CD14-positive monocyte (primary cell): ENCODE data around the gene HARBI1. TPM values are rescaled to one million over a fixed set of nuclear protein-coding genes. Genes with fewer than 3 reads are reported as not detected.
A peak's percentile ranks its signal among the peaks of the same experiment; 100 is the strongest.

Experiments
- DNase-seq, 3 donors: peaks; one replicate each; pipeline ENCODE4 v3.0.0-alpha.2; 2011 to 2022
- H2AFZ ChIP-seq: 2 replicates; pipeline ENCODE4 v1.6.0; 2012; ENCODE audit warnings: mild to moderate bottlenecking, low read depth, low read length, inconsistent platforms; ENCODE audit not compliant: insufficient read depth, poor library complexity, severe bottlenecking
- H3K27ac ChIP-seq, 2 donors: 1 replicate in 1 of 2; 2 replicates in 1 of 2; pipeline ENCODE4 v1.5.1; 2012 to 2013; ENCODE audit warnings: low read length in 2 of 2, control low read depth in 1 of 2, inconsistent platforms in 1 of 2, low read depth in 1 of 2, mild to moderate bottlenecking in 1 of 2
- H3K27me3 ChIP-seq, 2 donors: one replicate each; pipeline versions ENCODE4 v1.6.0 to v1.6.1; 2011 to 2013; ENCODE audit warnings: low read length in 2 of 2; ENCODE audit not compliant: control insufficient read depth in 2 of 2, insufficient read depth in 2 of 2
- H3K36me3 ChIP-seq, 2 donors: replicated peaks in 1 of 2; 1 replicate in 1 of 2; 2 replicates in 1 of 2; pipeline versions ENCODE4 v1.5.1 to v1.6.1; 2012 to 2013; ENCODE audit warnings: low read length in 2 of 2, control low read depth in 1 of 2, inconsistent platforms in 1 of 2, mild to moderate bottlenecking in 1 of 2; ENCODE audit not compliant: insufficient read depth in 2 of 2, control insufficient read depth in 1 of 2
- H3K4me1 ChIP-seq, 2 donors: 1 replicate in 1 of 2; 2 replicates in 1 of 2; pipeline versions ENCODE4 v1.5.1 to v1.6.1; 2012 to 2013; ENCODE audit warnings: low read length in 2 of 2, control low read depth in 1 of 2, inconsistent platforms in 1 of 2, mild to moderate bottlenecking in 1 of 2, moderate library complexity in 1 of 2; ENCODE audit not compliant: insufficient read depth in 2 of 2, control insufficient read depth in 1 of 2
- H3K4me2 ChIP-seq: replicated peaks from 2 replicates; pipeline ENCODE3; 2012; ENCODE audit warnings: low read length, moderate library complexity, mild to moderate bottlenecking; ENCODE audit not compliant: poor library complexity, severe bottlenecking; ENCODE audit errors: extremely low read depth
- H3K4me3 ChIP-seq, 3 experiments: fragments of 200-600 bp in 1 of 3; sonication (generic) in 1 of 3; replicated peaks in 1 of 3; 1 replicate in 2 of 3; 2 replicates in 1 of 3; pipeline ENCODE4 v1.5.1; 2011 to 2013; ENCODE audit warnings: low read length in 3 of 3, mild to moderate bottlenecking in 3 of 3, control low read depth in 2 of 3, low read depth in 2 of 3, inconsistent platforms in 1 of 3, moderate library complexity in 1 of 3
- H3K79me2 ChIP-seq: 2 replicates; pipeline ENCODE4 v1.6.0; 2012; ENCODE audit warnings: mild to moderate bottlenecking, control low read depth, inconsistent platforms, low read length, moderate library complexity; ENCODE audit not compliant: insufficient read depth
- H3K9ac ChIP-seq: 2 replicates; pipeline ENCODE4 v1.6.0; 2017; ENCODE audit warnings: low read length, mild to moderate bottlenecking; ENCODE audit not compliant: insufficient read depth, poor library complexity, severe bottlenecking
- H3K9me3 ChIP-seq, 2 donors: replicated peaks in 1 of 2; 1 replicate in 1 of 2; 2 replicates in 1 of 2; pipeline versions ENCODE4 v1.5.1 to v1.6.1; 2012 to 2013; ENCODE audit warnings: low read length in 2 of 2, control low read depth in 1 of 2; ENCODE audit not compliant: control insufficient read depth in 1 of 2, insufficient read depth in 1 of 2
- H4K20me1 ChIP-seq: 2 replicates; pipeline ENCODE4 v1.6.0; 2012; ENCODE audit warnings: mild to moderate bottlenecking, low read length, control low read depth, moderate library complexity; ENCODE audit not compliant: insufficient read depth
- H3K27ac Mint-ChIP-seq, 7 donors: one replicate each; pipeline ENCODE4 v1.8.0; 2020; ENCODE audit warnings: mild to moderate bottlenecking in 7 of 7, mixed read lengths in 7 of 7, moderate library complexity in 6 of 7, inconsistent platforms in 2 of 7
- H3K27me3 Mint-ChIP-seq, 3 donors: one replicate each; pipeline ENCODE4 v1.8.0; 2021 to 2022; ENCODE audit warnings: low read depth in 3 of 3, mild to moderate bottlenecking in 3 of 3, mixed read lengths in 3 of 3, moderate library complexity in 3 of 3, inconsistent platforms in 1 of 3
- H3K36me3 Mint-ChIP-seq, 2 donors: one replicate each; pipeline ENCODE4 v1.8.0; 2020; ENCODE audit warnings: mixed read lengths in 2 of 2, inconsistent platforms in 1 of 2, mild to moderate bottlenecking in 1 of 2
- H3K4me1 Mint-ChIP-seq: one replicate; pipeline ENCODE4 v1.8.0; 2020; ENCODE audit warnings: mild to moderate bottlenecking, mixed read lengths
- H3K4me3 Mint-ChIP-seq, 2 donors: one replicate each; pipeline ENCODE4 v1.8.0; 2020; ENCODE audit warnings: mild to moderate bottlenecking in 2 of 2, mixed read lengths in 2 of 2, moderate library complexity in 1 of 2
- H3K9me3 Mint-ChIP-seq, 7 donors: one replicate each; pipeline ENCODE4 v1.8.0; 2020 to 2022; ENCODE audit warnings: mixed read lengths in 7 of 7, mild to moderate bottlenecking in 6 of 7, moderate library complexity in 6 of 7, inconsistent platforms in 2 of 7
- CTCF ChIP-seq: fragments of 200-600 bp; IDR thresholded peaks from one replicate; pipeline ENCODE4 v1.8.0; 2022; ENCODE audit warnings: antibody characterized with exemption, mild to moderate bottlenecking
- WGBS: methylation state at CpG from one replicate; pipeline ENCODE4 v1.1.5; 2013; ENCODE audit warnings: missing lambda C conversion rate; ENCODE audit not compliant: insufficient coverage; 5-methylcytosine and 5-hydroxymethylcytosine counted together
- intact Hi-C, 2 donors: fragments of 100-400 bp; cut with micrococcal nuclease; formaldehyde crosslinking; loops; one replicate each; pipeline versions ENCODE4 v1.15.0 to v1.15.1; 2023
- polyA plus RNA-seq, 3 donors: library from polyadenylated mRNA; depleted of rRNA in 1 of 3; unstranded in 2 of 3; stranded (reverse) in 1 of 3; fragments of 300-500 nt in 2 of 3; fragments of >200 nt in 1 of 3; fragmentation: Illumina TruSeq in 2 of 3; gene quantifications; 1 replicate in 2 of 3; 2 replicates in 1 of 3; pipeline ENCODE4 v1.2.3, GENCODE V29; 2012 to 2021

HARBI1 gene
- polyA plus RNA-seq, 3 donors: 2.1 to 4.4 (median 2.1) TPM

GRCh38 chr11:46553814-46554212 is 63.2 kb downstream of the HARBI1 start:
- Histone ChIP-seq H3K36me3 (no peaks in the 10 kb centered on the region), H3K9me3 (no peaks in the 10 kb centered on the region), H3K27ac (peak overlapping the region in 1 of 2 donors; percentile 65), H3K4me3 (peak overlapping the region in 1 of 3 experiments; percentile 21), H3K4me1 (peaks cover 19 to 22% of the 10 kb centered on the region in 2 donors), H3K27me3 (no peaks in the 10 kb centered on the region), H3K79me2 (peaks cover 80% of the 10 kb centered on the region), H2AFZ (no peak overlapping the region), H3K9ac (no peak overlapping the region), H3K4me2 (peak overlapping the region; percentile 53), H4K20me1 (peaks cover 64% of the 10 kb centered on the region)
- TF ChIP-seq CTCF: no peak
- H3K27ac Mint-ChIP-seq: peak overlapping the region; percentile 14 to 81 (median 72)
- peak overlapping the region in 1 of 2 donors; percentile 50 for H3K4me3 Mint-ChIP-seq
- DNase-seq: peak in 1 of 3 donors; percentile 10
- intact Hi-C loops: no loop called here
- peaks cover 0 to 2% (median 0%) of the 10 kb centered on the region in 3 donors for H3K27me3 Mint-ChIP-seq
- H3K4me1 Mint-ChIP-seq: peaks cover 23% of the 10 kb centered on the region
- WGBS: 0% methylated on average over 1 of the region's 1 CpG
- H3K9me3 Mint-ChIP-seq: no peaks in the 10 kb centered on the region
- peaks cover 2 to 9% of the 10 kb centered on the region in 2 donors for H3K36me3 Mint-ChIP-seq

Other genes with a start within 250 kb of the HARBI1 start
- gene MDK, start 235.6 kb downstream of the HARBI1 start, polyA plus RNA-seq: 1 to 10 TPM in 1 of 3 donors, not detected in 2; 2.8 TPM
- under 1 TPM in 2 of 3 donors, not detected in 1; 0.15 to 0.57 TPM for gene CHRM4, start 225.5 kb downstream of the HARBI1 start, polyA plus RNA-seq
- 1 to 10 TPM; 2.1 to 6.1 (median 3.8) TPM for gene AMBRA1, start 23.2 kb downstream of the HARBI1 start, polyA plus RNA-seq
- gene ATG13, start 326 bp upstream of the HARBI1 start, polyA plus RNA-seq: 10 to 100 TPM; 33.7 to 55.5 (median 51.2) TPM
- gene ARHGAP1, start 83.4 kb upstream of the HARBI1 start, polyA plus RNA-seq: 10 to 100 TPM; 31.6 to 59.3 (median 44.1) TPM
- 1 to 10 TPM; 4.1 to 4.5 (median 4.2) TPM for gene ZNF408, start 83.8 kb upstream of the HARBI1 start, polyA plus RNA-seq
- gene F2, start 102.0 kb upstream of the HARBI1 start, polyA plus RNA-seq: not detected
- 10 to 100 TPM in 1 of 3 donors, 1 to 10 TPM in 2; 6.4 to 10.2 (median 7.9) TPM for gene CKAP5, start 229.1 kb upstream of the HARBI1 start, polyA plus RNA-seq